Activated naive CD8-positive, alpha-beta T cell treated with anti-CD3 and anti-CD28 coated beads, Interleukin-2, amount 50 U/mL, for 24 hours (primary cell): ENCODE data around the gene PHACTR4.
"Not testable (repeated sequence)": the region's sequence is repeated elsewhere in the genome, so short reads cannot be mapped to it uniquely, and the experiment has no call there.

Experiments
- ATAC-seq: fragments of 150-1000 bp; cut with Tn5 transposase; one replicate; pipeline ENCODE4 v1.10.0; 2021
- DNase-seq: peaks from one replicate; pipeline ENCODE4 v3.0.0; 2021
- H3K27ac Mint-ChIP-seq: one replicate; pipeline ENCODE4 v1.8.0; 2021; ENCODE audit warnings: mild to moderate bottlenecking, mixed read lengths
- H3K27me3 Mint-ChIP-seq: one replicate; pipeline ENCODE4 v1.8.0; 2021; ENCODE audit warnings: mixed read lengths
- H3K36me3 Mint-ChIP-seq: one replicate; pipeline ENCODE4 v1.8.0; 2021; ENCODE audit warnings: low read depth, mixed read lengths
- H3K4me1 Mint-ChIP-seq: one replicate; pipeline ENCODE4 v1.8.0; 2021; ENCODE audit warnings: mixed read lengths
- H3K4me3 Mint-ChIP-seq: one replicate; pipeline ENCODE4 v1.8.0; 2021; ENCODE audit warnings: mild to moderate bottlenecking, moderate library complexity, mixed read lengths
- H3K9me3 Mint-ChIP-seq: one replicate; pipeline ENCODE4 v1.8.0; 2021; ENCODE audit warnings: mixed read lengths

PHACTR4 gene

DNA sequence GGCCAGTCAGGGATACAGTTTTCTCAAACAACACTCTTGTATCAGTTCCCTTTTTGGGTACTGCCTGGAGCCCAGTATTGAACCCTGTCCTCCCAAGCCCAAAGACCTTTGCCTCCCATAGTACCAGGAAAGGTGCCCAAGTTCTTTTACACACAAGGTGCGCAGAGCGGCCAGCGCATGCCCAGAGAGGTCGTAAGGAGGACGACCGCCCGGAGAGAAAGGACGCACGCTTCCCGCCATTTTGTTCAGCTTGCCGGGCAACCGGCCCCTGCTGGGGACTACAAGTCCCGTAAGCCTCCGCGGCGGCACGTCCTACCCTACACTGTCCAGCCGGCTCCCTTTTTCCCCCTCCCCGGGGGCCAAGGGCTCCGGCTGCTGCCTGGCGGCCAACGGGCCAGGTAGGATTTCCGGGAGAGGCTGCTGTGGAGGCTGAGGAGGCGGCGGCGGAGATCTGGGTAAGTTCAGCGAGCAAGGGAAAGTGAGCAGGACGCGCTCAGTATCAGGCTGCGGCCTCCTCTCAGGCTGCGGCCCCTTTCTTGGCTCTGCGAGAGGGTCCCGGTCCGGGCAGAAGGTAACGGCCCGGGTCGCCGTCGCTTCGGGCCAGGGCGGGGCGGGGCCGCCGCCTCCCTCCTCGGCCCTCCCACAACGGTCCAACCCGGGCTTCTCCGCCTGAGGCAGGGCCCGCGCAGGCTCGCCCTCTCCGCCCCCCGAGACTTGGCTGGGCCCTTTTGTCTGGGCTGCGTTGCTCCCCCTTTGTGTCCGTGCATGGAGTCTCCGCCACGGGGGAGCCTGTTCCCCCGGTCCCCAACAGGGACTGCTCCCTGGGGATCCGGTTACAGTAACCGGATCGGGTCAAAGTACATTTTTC is at the start of gene PHACTR4:
TSS of gene PHACTR4 (plus strand) at position 370 of the 868 bp plus-strand sequence. CDS start 37,708 bp downstream, outside the sequence.
- Mint-ChIP-seq H3K4me1 (peaks cover 33% of the 10 kb centered on the region), H3K27me3 (no peaks in the 10 kb centered on the region), H3K36me3 (peaks cover 10% of the 10 kb centered on the region), H3K27ac (peak within 1 kb of the TSS; percentile 95), H3K4me3 (peak within 1 kb of the TSS; percentile 91), H3K9me3 (no peaks in the 10 kb centered on the region)
- ATAC-seq (peak; percentile 97), DNase-seq (peak; percentile 86)

GRCh38 chr1:28322194-28322593 is 47.3 kb upstream of the PHACTR4 start:
- Mint-ChIP-seq H3K27me3 (no peaks in the 10 kb centered on the region), H3K4me1 (peaks cover 6% of the 10 kb centered on the region), H3K4me3 (no peak overlapping the region), H3K36me3 (no peaks in the 10 kb centered on the region), H3K27ac (no peak overlapping the region), H3K9me3 (no peaks in the 10 kb centered on the region)
- DNase-seq, result no peak
- ATAC-seq, result no peak

DNA sequence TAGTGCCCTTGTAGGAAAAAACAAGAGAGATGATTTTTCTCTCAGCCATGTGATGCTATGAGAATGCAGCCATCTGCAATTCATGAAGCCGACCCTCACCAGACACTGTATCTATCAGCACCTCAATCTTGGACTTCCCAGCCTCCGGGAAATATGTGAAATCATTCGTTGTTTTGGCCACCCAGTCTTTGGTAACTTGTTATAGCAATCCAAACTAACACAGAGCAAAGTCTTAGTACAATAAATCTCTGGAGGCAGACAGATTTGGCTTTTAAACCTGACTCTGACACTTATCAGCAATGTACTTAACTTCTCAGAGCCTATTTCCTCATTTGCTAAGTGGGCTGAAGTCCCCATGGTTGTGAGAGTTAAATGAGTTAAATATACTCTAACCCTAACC is 45.8 kb upstream of the PHACTR4 start:
- Mint-ChIP-seq H3K27me3 (peaks cover 1% of the 10 kb centered on the region), H3K9me3 (no peaks in the 10 kb centered on the region), H3K4me3 (no peak overlapping the region), H3K36me3 (peaks cover 2% of the 10 kb centered on the region), H3K4me1 (peaks cover 22% of the 10 kb centered on the region), H3K27ac (no peak overlapping the region)
- ATAC-seq (no peak), DNase-seq (no peak)

- peaks cover 10% of the 10 kb centered on the region for H3K36me3 Mint-ChIP-seq
- ATAC-seq (no peak), DNase-seq (no peak)
- peaks cover 40% of the 10 kb centered on the region for H3K4me1 Mint-ChIP-seq
- no peak overlapping the region for H3K4me3 Mint-ChIP-seq
- no peak overlapping the region for H3K27ac Mint-ChIP-seq
- H3K27me3 Mint-ChIP-seq, result peaks cover 4% of the 10 kb centered on the region
- H3K9me3 Mint-ChIP-seq, result no peaks in the 10 kb centered on the region
Observed at GRCh38 chr1:28326515-28326914, 43.0 kb upstream of the PHACTR4 start.

GRCh38 chr1:28326984-28327383 is 42.6 kb upstream of the PHACTR4 start:
- DNase-seq (no peak), ATAC-seq (peak; percentile 58)
- no peak overlapping the region for H3K4me3 Mint-ChIP-seq

DNA sequence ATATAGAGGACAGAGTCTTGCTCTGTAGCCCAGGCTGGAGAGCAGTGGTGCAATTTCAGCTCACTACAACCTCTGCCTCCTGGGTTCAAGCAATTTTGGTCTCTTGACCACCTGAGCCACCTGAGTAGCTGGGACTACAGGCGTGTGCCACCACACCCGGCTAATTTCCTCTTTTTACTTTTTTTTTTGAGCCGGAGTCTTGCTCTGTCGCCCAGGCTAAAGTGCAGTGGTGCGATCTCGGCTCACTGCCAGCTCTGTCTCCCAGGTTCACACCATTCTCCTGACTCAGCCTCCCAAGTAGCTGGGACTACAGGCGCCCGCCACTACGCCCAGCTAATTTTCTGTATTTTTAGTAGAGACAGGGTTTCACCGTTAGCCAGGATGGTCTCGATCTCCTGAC is 42.1 kb upstream of the PHACTR4 start:
- not testable (repeated sequence) for H3K27me3 Mint-ChIP-seq, DNase-seq, ATAC-seq, H3K9me3 Mint-ChIP-seq
- peak overlapping the region; percentile 97 for H3K27ac Mint-ChIP-seq
- peaks cover 41% of the 10 kb centered on the region for H3K4me1 Mint-ChIP-seq
- peak overlapping the region; percentile 91 for H3K4me3 Mint-ChIP-seq
- peaks cover 17% of the 10 kb centered on the region for H3K36me3 Mint-ChIP-seq

More at GRCh38 chr1:28326984-28327383, 42.6 kb upstream of the PHACTR4 start:
- Mint-ChIP-seq H3K27ac (peak overlapping the region; percentile 48), H3K27me3 (peaks cover 4% of the 10 kb centered on the region), H3K4me1 (peaks cover 41% of the 10 kb centered on the region), H3K9me3 (no peaks in the 10 kb centered on the region), H3K36me3 (peaks cover 14% of the 10 kb centered on the region)

GRCh38 chr1:28328228-28328648 is 41.3 kb upstream of the PHACTR4 start:
- H3K27ac Mint-ChIP-seq, result peak overlapping the region; percentile 97
- no peak for ATAC-seq

GRCh38 chr1:28329395-28330153 is 40.0 kb upstream of the PHACTR4 start:
- Mint-ChIP-seq H3K36me3 (peaks cover 31% of the 10 kb centered on the region), H3K4me1 (peaks cover 45% of the 10 kb centered on the region), H3K9me3 (no peaks in the 10 kb centered on the region)

More at GRCh38 chr1:28328228-28328648, 41.3 kb upstream of the PHACTR4 start:
- no peak for DNase-seq
- Mint-ChIP-seq H3K4me1 (peaks cover 43% of the 10 kb centered on the region), H3K9me3 (no peaks in the 10 kb centered on the region), H3K4me3 (peak overlapping the region; percentile 91), H3K36me3 (peaks cover 25% of the 10 kb centered on the region), H3K27me3 (peaks cover 4% of the 10 kb centered on the region)

DNA sequence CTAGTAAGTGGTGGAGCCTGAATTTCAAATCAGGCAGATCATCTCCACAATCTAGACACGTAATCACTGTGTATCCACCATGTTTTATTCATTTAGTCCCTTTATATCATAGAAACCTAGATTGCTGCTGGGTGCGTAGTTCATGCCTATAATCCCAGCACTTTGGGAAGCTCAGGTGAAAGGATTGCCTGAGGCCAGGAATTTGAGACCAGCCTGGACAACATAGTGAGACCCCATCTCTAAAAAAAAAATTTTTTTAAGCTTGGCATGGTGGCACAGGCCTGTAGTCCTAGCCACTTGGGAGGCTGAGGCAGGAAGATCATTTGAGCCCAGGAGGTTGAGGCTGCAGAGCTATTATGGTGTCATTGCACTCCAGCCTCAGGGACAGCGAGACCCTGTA is 30.6 kb upstream of the PHACTR4 start:
- peaks cover 13% of the 10 kb centered on the region for H3K36me3 Mint-ChIP-seq
- no peak for DNase-seq
- H3K9me3 Mint-ChIP-seq, result no peaks in the 10 kb centered on the region
- H3K27ac Mint-ChIP-seq, result no peak overlapping the region
- peaks cover 7% of the 10 kb centered on the region for H3K4me1 Mint-ChIP-seq
- no peaks in the 10 kb centered on the region for H3K27me3 Mint-ChIP-seq
- no peak overlapping the region for H3K4me3 Mint-ChIP-seq
- ATAC-seq, result no peak

More at GRCh38 chr1:28329395-28330153, 40.0 kb upstream of the PHACTR4 start:
- no peak for ATAC-seq
- peak overlapping the region; percentile 97 for H3K27ac Mint-ChIP-seq
- H3K27me3 Mint-ChIP-seq, result peaks cover 4% of the 10 kb centered on the region
- peak overlapping the region; percentile 91 for H3K4me3 Mint-ChIP-seq
- peak; percentile 45 for DNase-seq

- Mint-ChIP-seq H3K27me3 (no peaks in the 10 kb centered on the region), H3K4me3 (no peak overlapping the region), H3K9me3 (no peaks in the 10 kb centered on the region), H3K4me1 (peaks cover 7% of the 10 kb centered on the region), H3K36me3 (peaks cover 8% of the 10 kb centered on the region), H3K27ac (no peak overlapping the region)
- DNase-seq (no peak), ATAC-seq (no peak)
Observed at GRCh38 chr1:28339551-28339950, 30.0 kb upstream of the PHACTR4 start.

GRCh38 chr1:28340221-28340974 is 29.1 kb upstream of the PHACTR4 start:
- no peak for DNase-seq
- no peak overlapping the region for H3K4me3 Mint-ChIP-seq
- H3K27ac Mint-ChIP-seq, result no peak overlapping the region
- H3K9me3 Mint-ChIP-seq, result no peaks in the 10 kb centered on the region
- no peak for ATAC-seq
- H3K4me1 Mint-ChIP-seq, result peaks cover 4% of the 10 kb centered on the region
- peaks cover 3% of the 10 kb centered on the region for H3K36me3 Mint-ChIP-seq
- no peaks in the 10 kb centered on the region for H3K27me3 Mint-ChIP-seq

DNA sequence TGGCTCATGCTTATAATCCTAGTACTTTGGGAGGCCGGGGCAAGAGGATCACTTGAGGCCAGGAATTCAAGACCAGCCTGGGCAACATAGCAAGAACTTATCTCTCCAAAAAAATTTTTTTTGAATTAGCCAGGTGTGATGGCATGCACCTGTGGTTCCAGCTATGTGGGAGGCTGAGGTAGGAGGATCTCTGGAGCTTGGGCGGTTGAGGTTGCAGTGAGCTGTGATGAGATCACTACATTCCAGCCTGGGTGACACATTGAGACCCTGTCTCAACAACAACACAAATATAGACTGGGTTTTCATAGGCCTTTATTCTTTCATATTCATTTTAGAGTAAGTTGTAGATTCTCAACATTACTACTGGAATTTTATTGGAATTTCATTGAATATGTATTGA is 27.9 kb upstream of the PHACTR4 start:
- Mint-ChIP-seq H3K36me3 (no peaks in the 10 kb centered on the region), H3K9me3 (no peaks in the 10 kb centered on the region), H3K4me1 (peaks cover 11% of the 10 kb centered on the region), H3K27me3 (no peaks in the 10 kb centered on the region), H3K4me3 (no peak overlapping the region), H3K27ac (no peak overlapping the region)
- ATAC-seq (no peak), DNase-seq (no peak)

DNA sequence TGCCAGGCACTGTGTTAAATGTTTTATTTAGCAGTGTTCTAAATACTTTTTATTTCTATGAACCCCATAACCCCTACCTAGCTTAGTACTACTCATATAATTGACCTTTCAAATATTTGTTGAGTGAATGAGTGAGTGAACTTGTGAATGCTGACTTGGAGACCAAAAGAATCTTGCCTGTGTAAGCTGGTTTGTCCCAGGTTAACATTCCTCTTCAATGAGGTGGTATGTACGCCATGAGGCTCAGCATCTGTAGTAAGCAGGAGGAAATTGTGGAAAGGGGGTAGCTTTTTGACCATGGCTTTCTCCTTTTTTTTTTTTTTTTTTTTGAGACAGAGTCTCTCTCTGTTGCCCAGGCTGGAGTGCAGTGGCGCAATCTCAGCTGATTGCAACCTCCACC is 26.1 kb upstream of the PHACTR4 start:
- no peak overlapping the region for H3K27ac Mint-ChIP-seq

DNA sequence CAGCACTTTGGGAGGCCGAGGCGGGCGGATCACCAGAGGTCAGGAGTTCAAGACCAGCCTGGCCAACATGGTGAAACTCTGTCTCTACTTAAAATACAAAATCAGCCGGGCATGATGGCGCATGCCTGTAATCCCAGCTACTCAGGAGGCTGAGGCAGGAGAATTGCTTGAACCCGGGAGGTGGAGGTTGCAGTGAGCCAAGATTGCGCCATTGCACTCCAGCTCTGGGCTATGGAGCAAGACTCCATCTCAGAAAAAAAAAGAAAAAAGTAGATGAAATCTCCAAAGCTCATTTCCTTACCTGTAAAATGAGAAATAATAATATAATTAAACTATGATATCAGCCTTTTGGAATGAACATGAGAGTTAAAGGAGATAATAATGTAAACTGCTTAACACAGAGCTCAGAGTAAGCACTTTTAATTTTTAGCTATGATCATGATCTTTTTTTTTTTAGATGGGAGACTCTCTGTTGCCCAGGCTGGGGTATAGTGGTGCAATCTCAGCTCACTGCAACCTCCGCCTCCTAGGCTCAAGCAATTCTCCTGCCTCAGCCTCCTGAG is 16.2 kb upstream of the PHACTR4 start:
- H3K27ac Mint-ChIP-seq, H3K9me3 Mint-ChIP-seq, H3K27me3 Mint-ChIP-seq, H3K36me3 Mint-ChIP-seq, DNase-seq, H3K4me1 Mint-ChIP-seq, ATAC-seq, H3K4me3 Mint-ChIP-seq: not testable (repeated sequence)

More for the DNA sequence above, 26.1 kb upstream of the PHACTR4 start:
- DNase-seq (no peak), ATAC-seq (no peak)
- Mint-ChIP-seq H3K36me3 (no peaks in the 10 kb centered on the region), H3K4me3 (no peak overlapping the region), H3K27me3 (no peaks in the 10 kb centered on the region), H3K4me1 (peaks cover 11% of the 10 kb centered on the region), H3K9me3 (no peaks in the 10 kb centered on the region)
